Measurements from ENCODE around the gene POLR3E.

GRCh38 chr16:22323173-22323958 is 26.2 kb downstream of the POLR3E start:
- TF ChIP-seq CTCF (IDR thresholded peaks at IDR 0.05; ENCODE audit: poor library complexity) (no peak), EZH2phosphoT487 (IDR thresholded peaks at IDR 0.05; ENCODE audit: low read depth, severe bottlenecking, unreplicated experiment) (no peak)
